HEK293 (cell line): ENCODE data around the gene FADS2.

Experiments
- CTCF ChIA-PET: fragments of 350-600 bp; formaldehyde crosslinking; extraction: SDS; loops from one replicate; lab custom pipeline; 2021; ENCODE audit warnings: antibody characterized with exemption; lab: Yijun Ruan, JAX
- POLR2A ChIA-PET: fragments of 300-600 bp; formaldehyde crosslinking; extraction: SDS; loops from one replicate; lab custom pipeline; 2020; ENCODE audit warnings: antibody characterized with exemption, inconsistent platforms; lab: Yijun Ruan, JAX
- H3K27ac ChIP-seq: fragments of 200-500 bp; sonication (Bioruptor generic); 2 replicates; pipeline ENCODE4 v1.5.1; 2014; ENCODE audit warnings: low read depth, low read length, control low read depth, inconsistent platforms; ENCODE audit errors: extremely low read depth
- H3K36me3 ChIP-seq, 2 experiments: fragments of 200-500 bp in 1 of 2; sonication (Bioruptor generic) in 1 of 2; 1 replicate in 1 of 2; 2 replicates in 1 of 2; pipeline ENCODE4 v1.5.1; 2014 to 2017; ENCODE audit warnings: inconsistent platforms in 2 of 2, low read length in 2 of 2; ENCODE audit not compliant: control insufficient read depth in 2 of 2, insufficient read depth in 1 of 2
- H3K4me1 ChIP-seq: fragments of 200-500 bp; sonication (Bioruptor generic); 2 replicates; pipeline ENCODE4 v1.5.1; 2014; ENCODE audit warnings: mild to moderate bottlenecking, low read length, inconsistent platforms; ENCODE audit not compliant: control insufficient read depth, insufficient read depth
- H3K4me3 ChIP-seq: 2 replicates; pipeline ENCODE4 v1.5.1; 2011; ENCODE audit warnings: low read depth, mild to moderate bottlenecking, control low read depth, low read length, moderate library complexity
- H3K9me3 ChIP-seq: fragments of 200-500 bp; sonication (Bioruptor generic); 2 replicates; pipeline ENCODE4 v1.5.1; 2014; ENCODE audit warnings: low read depth, low read length, inconsistent platforms; ENCODE audit not compliant: control insufficient read depth, insufficient read depth
- BCL11A ChIP-seq: fragments of 450-650 bp; formaldehyde crosslinking; IDR thresholded peaks from 2 replicates; pipeline ENCODE4 v1.5.1; 2016; ENCODE audit warnings: low read depth, missing biosample characterization, missing genetic modification characterization
- KLF7 ChIP-seq: fragments of 450-650 bp; formaldehyde crosslinking; IDR thresholded peaks from 2 replicates; pipeline ENCODE4 v1.5.1; 2016; ENCODE audit warnings: missing biosample characterization, missing genetic modification characterization, borderline replicate concordance
- RBAK ChIP-seq: fragments of 450-650 bp; formaldehyde crosslinking; IDR thresholded peaks from 2 replicates; pipeline ENCODE4 v1.5.1; 2016; ENCODE audit warnings: missing biosample characterization, missing genetic modification characterization
- TCF7L2 ChIP-seq: IDR thresholded peaks from 2 replicates; pipeline ENCODE4 v1.6.1; 2011; ENCODE audit warnings: low read depth, mild to moderate bottlenecking, inconsistent platforms, low read length, moderate library complexity, borderline replicate concordance
- ZNF184 ChIP-seq: fragments of 450-650 bp; IDR thresholded peaks from 2 replicates; pipeline ENCODE4 v1.5.1; 2018; ENCODE audit warnings: missing biosample characterization, mild to moderate bottlenecking, missing genetic modification characterization
- ZNF214 ChIP-seq: fragments of 450-650 bp; formaldehyde crosslinking; IDR thresholded peaks from 2 replicates; pipeline ENCODE4 v1.5.1; 2017; ENCODE audit warnings: missing biosample characterization, mild to moderate bottlenecking, missing genetic modification characterization, borderline replicate concordance
- ZNF292 ChIP-seq: fragments of 450-650 bp; formaldehyde crosslinking; IDR thresholded peaks from 2 replicates; pipeline ENCODE4 v1.5.1; 2016; ENCODE audit warnings: low read depth, missing biosample characterization, missing genetic modification characterization, borderline replicate concordance
- ZNF341 ChIP-seq: fragments of 450-650 bp; formaldehyde crosslinking; IDR thresholded peaks from 2 replicates; pipeline ENCODE4; 2016; ENCODE audit warnings: low read depth, missing biosample characterization, missing genetic modification characterization
- ZNF416 ChIP-seq: fragments of 450-650 bp; formaldehyde crosslinking; IDR thresholded peaks from 2 replicates; pipeline ENCODE4 v1.5.1; 2016; ENCODE audit warnings: missing biosample characterization, missing genetic modification characterization
- ZNF501 ChIP-seq: fragments of 450-650 bp; formaldehyde crosslinking; IDR thresholded peaks from 2 replicates; pipeline ENCODE4 v1.5.1; 2016; ENCODE audit warnings: missing biosample characterization, missing genetic modification characterization
- ZNF544 ChIP-seq: fragments of 450-650 bp; formaldehyde crosslinking; IDR thresholded peaks from 2 replicates; pipeline ENCODE4 v1.5.0; 2017; ENCODE audit warnings: missing biosample characterization, missing genetic modification characterization
- ZNF677 ChIP-seq: fragments of 450-650 bp; IDR thresholded peaks from 2 replicates; pipeline ENCODE4 v1.5.0; 2018; ENCODE audit warnings: missing biosample characterization, mild to moderate bottlenecking, missing genetic modification characterization, moderate library complexity
- ZNF777 ChIP-seq: fragments of 450-650 bp; formaldehyde crosslinking; IDR thresholded peaks from 2 replicates; pipeline ENCODE4 v1.5.1; 2017; ENCODE audit warnings: missing biosample characterization, missing genetic modification characterization, borderline replicate concordance
- ZNF791 ChIP-seq: fragments of 450-650 bp; formaldehyde crosslinking; IDR thresholded peaks from 2 replicates; pipeline ENCODE4 v1.5.1; 2016; ENCODE audit warnings: missing biosample characterization, missing genetic modification characterization
- ZNF830 ChIP-seq: fragments of 450-650 bp; IDR thresholded peaks from 2 replicates; pipeline ENCODE4 v1.5.0; 2018; ENCODE audit warnings: missing biosample characterization, missing genetic modification characterization, low read depth, mild to moderate bottlenecking, moderate library complexity
- TF ChIP-seq, protein P1 (sequence below): fragments of 450-650 bp; formaldehyde crosslinking; IDR thresholded peaks from 2 replicates; pipeline ENCODE4 v1.5.1; 2017; ENCODE audit warnings: missing biosample characterization, missing genetic modification characterization
- TF ChIP-seq, protein P2 (sequence below): fragments of 450-650 bp; IDR thresholded peaks from 2 replicates; pipeline ENCODE4 v1.5.1; 2018; ENCODE audit warnings: missing biosample characterization, mild to moderate bottlenecking, missing genetic modification characterization

FADS2 gene

GRCh38 chr11:61842528-61842820 is 14.4 kb downstream of the FADS2 start (continued):
- TF ChIP-seq ZNF292 (tag by site-specific recombination), result no peak
- no peak for TF ChIP-seq BCL11A

DNA sequence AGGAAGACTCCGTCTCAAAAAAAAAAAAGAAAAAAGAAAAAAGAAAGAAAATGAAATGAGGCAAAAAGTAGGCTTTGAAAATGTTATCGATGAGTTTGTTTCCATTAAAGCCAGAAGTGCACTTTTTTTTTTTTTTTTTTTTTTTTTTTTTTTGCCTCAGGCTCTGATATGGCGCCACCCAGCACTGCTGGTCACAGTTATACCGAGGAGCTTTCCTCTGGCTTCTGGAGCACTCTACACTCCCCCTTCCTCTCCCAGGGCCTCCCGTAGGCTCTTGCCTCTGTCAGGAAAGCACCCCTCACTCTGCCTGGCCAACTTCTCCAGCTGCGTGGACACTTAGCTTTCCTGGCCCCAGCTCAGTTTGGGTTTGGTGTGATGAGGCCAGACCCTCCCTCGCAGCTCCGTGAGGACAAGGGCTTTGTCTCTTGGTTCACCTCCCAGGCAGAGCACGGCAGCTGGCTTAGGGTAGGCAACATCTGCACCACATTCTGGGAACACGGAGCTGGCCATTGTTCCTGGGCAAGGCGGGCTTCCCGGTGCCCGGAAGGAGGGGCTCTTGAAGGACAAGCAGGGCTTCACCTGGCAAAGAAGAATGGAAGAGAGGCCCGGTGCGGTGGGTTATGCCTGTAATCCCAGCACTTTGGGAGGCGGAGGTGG is 16.9 kb downstream of the FADS2 start:
- no peaks in the 10 kb centered on the region for H3K9me3 ChIP-seq
- TF ChIP-seq ZNF830 (no peak), ZNF791 (tag by site-specific recombination) (no peak), KLF7 (tag by site-specific recombination) (no peak), RBAK (tag by site-specific recombination) (no peak)
- peaks cover 27% of the 10 kb centered on the region in 2 experiments; a peak in 2 of 3 replicates for H3K36me3 ChIP-seq
- POLR2A ChIA-PET, result interaction anchor here (0.7 kb wide), 1 partner anchor 48 kb away, joined by 6 read pairs; no protein-coding TSS in a partner anchor
- H3K27ac ChIP-seq, result no peak overlapping the region
- CTCF ChIA-PET, result interaction anchor here (0.5 to 1.0 kb wide), 2 partner anchors 48 to 54 kb away, joined by 3 to 4 read pairs; no protein-coding TSS in a partner anchor
- no peaks in the 10 kb centered on the region for H3K4me1 ChIP-seq
- H3K4me3 ChIP-seq, result no peak overlapping the region

DNA sequence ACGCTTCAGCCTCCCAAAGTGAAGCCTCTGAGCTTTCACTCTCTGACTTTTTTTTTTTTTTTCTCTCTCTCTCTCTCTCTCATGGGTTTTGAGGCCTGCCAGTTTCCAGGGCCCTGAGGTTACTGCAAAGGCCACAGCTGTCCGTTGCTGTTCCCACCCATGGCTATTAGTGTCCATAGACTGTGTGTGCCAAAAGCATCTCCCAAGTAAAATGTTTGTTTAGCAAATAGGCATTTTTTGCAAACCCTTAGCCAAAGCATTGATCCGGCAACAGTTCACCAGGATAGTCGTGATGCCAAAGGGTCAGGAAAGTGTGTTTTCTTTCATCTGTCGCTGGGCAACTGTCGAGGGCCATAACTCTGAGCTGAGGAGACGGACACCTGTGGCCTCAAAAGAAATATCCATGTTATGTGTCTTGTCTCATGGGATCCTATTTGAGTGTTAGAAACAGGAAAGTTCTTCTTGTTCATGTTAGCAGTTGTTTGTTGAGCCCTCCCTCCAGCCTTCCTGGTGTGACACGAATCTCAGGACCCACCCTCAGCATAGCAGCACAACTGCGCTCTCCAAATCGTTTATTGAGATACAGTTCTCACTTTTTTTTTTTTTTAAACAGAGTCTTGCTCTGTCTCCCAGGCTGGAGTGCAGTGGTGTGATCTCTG is 18.4 kb downstream of the FADS2 start:
- Histone ChIP-seq H3K4me3 (no peak overlapping the region), H3K27ac (no peak overlapping the region), H3K9me3 (no peaks in the 10 kb centered on the region), H3K36me3 (peaks cover 19 to 28% of the 10 kb centered on the region in 2 experiments), H3K4me1 (no peaks in the 10 kb centered on the region)
- CTCF ChIA-PET, result interaction anchor here (0.6 to 1.0 kb wide), 3 partner anchors 31 to 83 kb away, joined by 3 read pairs; no protein-coding TSS in a partner anchor
- no peak for TF ChIP-seq ZNF677 (tag by site-specific recombination)
- no peak for TF ChIP-seq ZNF184 (tag by site-specific recombination)
- TF ChIP-seq ZNF341 (tag by site-specific recombination), result no peak
- TF ChIP-seq, protein P1, sequence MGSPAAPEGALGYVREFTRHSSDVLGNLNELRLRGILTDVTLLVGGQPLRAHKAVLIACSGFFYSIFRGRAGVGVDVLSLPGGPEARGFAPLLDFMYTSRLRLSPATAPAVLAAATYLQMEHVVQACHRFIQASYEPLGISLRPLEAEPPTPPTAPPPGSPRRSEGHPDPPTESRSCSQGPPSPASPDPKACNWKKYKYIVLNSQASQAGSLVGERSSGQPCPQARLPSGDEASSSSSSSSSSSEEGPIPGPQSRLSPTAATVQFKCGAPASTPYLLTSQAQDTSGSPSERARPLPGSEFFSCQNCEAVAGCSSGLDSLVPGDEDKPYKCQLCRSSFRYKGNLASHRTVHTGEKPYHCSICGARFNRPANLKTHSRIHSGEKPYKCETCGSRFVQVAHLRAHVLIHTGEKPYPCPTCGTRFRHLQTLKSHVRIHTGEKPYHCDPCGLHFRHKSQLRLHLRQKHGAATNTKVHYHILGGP, result no peak
- TF ChIP-seq, protein P2, sequence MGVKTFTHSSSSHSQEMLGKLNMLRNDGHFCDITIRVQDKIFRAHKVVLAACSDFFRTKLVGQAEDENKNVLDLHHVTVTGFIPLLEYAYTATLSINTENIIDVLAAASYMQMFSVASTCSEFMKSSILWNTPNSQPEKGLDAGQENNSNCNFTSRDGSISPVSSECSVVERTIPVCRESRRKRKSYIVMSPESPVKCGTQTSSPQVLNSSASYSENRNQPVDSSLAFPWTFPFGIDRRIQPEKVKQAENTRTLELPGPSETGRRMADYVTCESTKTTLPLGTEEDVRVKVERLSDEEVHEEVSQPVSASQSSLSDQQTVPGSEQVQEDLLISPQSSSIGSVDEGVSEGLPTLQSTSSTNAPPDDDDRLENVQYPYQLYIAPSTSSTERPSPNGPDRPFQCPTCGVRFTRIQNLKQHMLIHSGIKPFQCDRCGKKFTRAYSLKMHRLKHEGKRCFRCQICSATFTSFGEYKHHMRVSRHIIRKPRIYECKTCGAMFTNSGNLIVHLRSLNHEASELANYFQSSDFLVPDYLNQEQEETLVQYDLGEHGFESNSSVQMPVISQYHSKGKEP (tag by site-specific recombination), result no peak
- TF ChIP-seq ZNF214 (tag by site-specific recombination), result no peak
- no peak for TF ChIP-seq ZNF501 (tag by site-specific recombination)
- no peak for TF ChIP-seq ZNF544 (tag by site-specific recombination)
- TF ChIP-seq ZNF777 (tag by site-specific recombination), result no peak
- TF ChIP-seq TCF7L2, result no peak
- no peak for TF ChIP-seq ZNF416 (tag by site-specific recombination)
- POLR2A ChIA-PET, result interaction anchor here (0.7 kb wide), 1 partner anchor 32 kb away, joined by 3 read pairs; no protein-coding TSS in a partner anchor
